SU-DHL-6 (cell line): ENCODE data around the gene OR2V1.
"Not testable (repeated sequence)": the region's sequence is repeated elsewhere in the genome, so short reads cannot be mapped to it uniquely, and the experiment has no call there.

Source experiments
- H2AFZ ChIP-seq: fragments of 200-600 bp; sonication (generic); 2 replicates; pipeline ENCODE4 v1.6.1; 2014; ENCODE audit warnings: low read depth, mild to moderate bottlenecking, moderate library complexity, mixed read lengths, antibody characterized with exemption, low read length; ENCODE audit not compliant: severe bottlenecking
- H3F3A ChIP-seq: fragments of 200-600 bp; shearing (Covaris generic); 2 replicates; pipeline ENCODE4 v1.6.0; 2016; ENCODE audit warnings: antibody characterized with exemption, mild to moderate bottlenecking; ENCODE audit not compliant: insufficient read depth
- H3K27ac ChIP-seq: fragments of 200-600 bp; sonication (generic); 2 replicates; pipeline ENCODE4 v1.5.1; 2016; ENCODE audit warnings: low read depth, mild to moderate bottlenecking, low read length, moderate library complexity, mixed read lengths
- H3K27me3 ChIP-seq: fragments of 200-600 bp; sonication (generic), shearing (Covaris generic); 2 replicates; pipeline ENCODE4 v1.6.0; 2014; ENCODE audit warnings: mild to moderate bottlenecking, low read length
- H3K36me3 ChIP-seq: fragments of 200-600 bp; sonication (generic); 2 replicates; pipeline ENCODE4 v1.6.1; 2014; ENCODE audit warnings: mild to moderate bottlenecking, low read length, mixed read lengths
- H3K4me2 ChIP-seq: fragments of 300-600, 200-600 bp; shearing (Covaris generic), sonication (generic); 2 replicates; pipeline ENCODE4 v1.6.0; 2014; ENCODE audit warnings: low read length, low read depth, mild to moderate bottlenecking; ENCODE audit not compliant: poor library complexity, severe bottlenecking
- H3K4me3 ChIP-seq: fragments of 200-600 bp; sonication (generic); 2 replicates; pipeline ENCODE4 v1.5.1; 2014; ENCODE audit warnings: antibody characterized with exemption, low read length, mild to moderate bottlenecking, mixed read lengths; ENCODE audit not compliant: insufficient read depth, poor library complexity, severe bottlenecking
- H3K79me2 ChIP-seq: fragments of 200-600 bp; sonication (generic); 2 replicates; pipeline ENCODE4 v1.6.1; 2014; ENCODE audit warnings: mild to moderate bottlenecking, low read length, moderate library complexity; ENCODE audit not compliant: insufficient read depth
- H3K9ac ChIP-seq: fragments of 200-600 bp; sonication (generic); 2 replicates; pipeline ENCODE4 v1.7.0; 2014; ENCODE audit warnings: mild to moderate bottlenecking, low read length
- H3K9me2 ChIP-seq: fragments of 200-600 bp; sonication (generic); replicated peaks from 2 replicates; pipeline ENCODE4 v1.6.1; 2014; ENCODE audit warnings: low read length; ENCODE audit not compliant: insufficient read depth
- H3K9me3 ChIP-seq: fragments of 200-600 bp; sonication (generic); 2 replicates; pipeline ENCODE4 v1.6.1; 2014; ENCODE audit warnings: low read length, mixed read lengths; ENCODE audit not compliant: insufficient read depth
- H4K20me1 ChIP-seq: fragments of 200-600 bp; sonication (generic); 2 replicates; pipeline ENCODE4 v1.6.1; 2014; ENCODE audit warnings: low read depth, mild to moderate bottlenecking, antibody characterized with exemption, low read length, moderate library complexity, mixed read lengths
- EZH2phosphoT487 ChIP-seq: fragments of 200-600 bp; sonication (generic), shearing (Covaris generic); conservative IDR thresholded peaks from 2 replicates; pipeline ENCODE4 v1.6.1; 2018; ENCODE audit warnings: mild to moderate bottlenecking, antibody characterized with exemption, low read length, moderate library complexity, mixed read lengths
- TF ChIP-seq, protein P1 (sequence below): fragments of 200-600 bp; sonication (generic); IDR thresholded peaks from one replicate; pipeline ENCODE4 v1.5.1; 2017; ENCODE audit warnings: antibody characterized with exemption, mild to moderate bottlenecking, low read length, moderate library complexity; ENCODE audit not compliant: insufficient read depth, poor library complexity, severe bottlenecking

The OR2V1 gene

GRCh38 chr5:181100121-181100875, 30.7 kb downstream of the OR2V1 start:
- H3K9ac ChIP-seq: no peak overlapping the region
- H2AFZ ChIP-seq: no peak overlapping the region
- no peaks in the 10 kb centered on the region for H3K9me3 ChIP-seq
- no peaks in the 10 kb centered on the region for H3K79me2 ChIP-seq
- H3K4me2 ChIP-seq: no peak overlapping the region
- H3K36me3 ChIP-seq: no peaks in the 10 kb centered on the region
- no peak for TF ChIP-seq EZH2phosphoT487
- TF ChIP-seq, protein P1, sequence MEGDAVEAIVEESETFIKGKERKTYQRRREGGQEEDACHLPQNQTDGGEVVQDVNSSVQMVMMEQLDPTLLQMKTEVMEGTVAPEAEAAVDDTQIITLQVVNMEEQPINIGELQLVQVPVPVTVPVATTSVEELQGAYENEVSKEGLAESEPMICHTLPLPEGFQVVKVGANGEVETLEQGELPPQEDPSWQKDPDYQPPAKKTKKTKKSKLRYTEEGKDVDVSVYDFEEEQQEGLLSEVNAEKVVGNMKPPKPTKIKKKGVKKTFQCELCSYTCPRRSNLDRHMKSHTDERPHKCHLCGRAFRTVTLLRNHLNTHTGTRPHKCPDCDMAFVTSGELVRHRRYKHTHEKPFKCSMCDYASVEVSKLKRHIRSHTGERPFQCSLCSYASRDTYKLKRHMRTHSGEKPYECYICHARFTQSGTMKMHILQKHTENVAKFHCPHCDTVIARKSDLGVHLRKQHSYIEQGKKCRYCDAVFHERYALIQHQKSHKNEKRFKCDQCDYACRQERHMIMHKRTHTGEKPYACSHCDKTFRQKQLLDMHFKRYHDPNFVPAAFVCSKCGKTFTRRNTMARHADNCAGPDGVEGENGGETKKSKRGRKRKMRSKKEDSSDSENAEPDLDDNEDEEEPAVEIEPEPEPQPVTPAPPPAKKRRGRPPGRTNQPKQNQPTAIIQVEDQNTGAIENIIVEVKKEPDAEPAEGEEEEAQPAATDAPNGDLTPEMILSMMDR: no peak
- H3K4me3 ChIP-seq: no peak overlapping the region
- H3K27me3 ChIP-seq: no peaks in the 10 kb centered on the region
- no peak overlapping the region for H3K27ac ChIP-seq
- H4K20me1 ChIP-seq: no peaks in the 10 kb centered on the region
- H3K9me2 ChIP-seq: no peaks in the 10 kb centered on the region
- no peaks in the 10 kb centered on the region for H3F3A ChIP-seq

DNA sequence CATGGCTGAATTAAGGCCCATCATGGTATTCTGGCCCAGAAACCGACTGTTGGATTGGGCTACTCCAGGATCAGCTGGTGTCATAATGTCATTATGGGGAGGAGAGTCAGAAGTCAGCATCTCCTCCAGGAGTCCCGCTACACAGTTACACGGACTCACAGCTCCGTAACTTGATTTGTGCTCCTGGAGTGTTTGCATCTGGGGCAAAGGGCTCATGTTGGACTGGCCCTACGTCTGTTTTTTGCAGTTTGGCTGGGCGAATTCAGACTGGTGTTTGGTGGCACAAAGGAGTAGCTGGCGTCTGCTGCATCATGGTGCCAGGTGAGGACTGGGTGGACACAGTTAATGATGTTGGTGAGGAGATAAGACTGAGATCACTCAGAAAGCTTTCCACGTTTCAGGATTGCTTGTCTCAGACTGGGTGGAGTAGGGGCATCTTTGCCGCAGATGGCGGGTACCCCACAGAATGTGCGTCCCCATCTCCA, 31.3 kb downstream of the OR2V1 start:
- Histone ChIP-seq H3K4me3 (no peak overlapping the region), H2AFZ (no peak overlapping the region), H3K79me2 (no peaks in the 10 kb centered on the region), H3K27me3 (no peaks in the 10 kb centered on the region), H4K20me1 (no peaks in the 10 kb centered on the region), H3K9me2 (no peaks in the 10 kb centered on the region), H3K4me2 (no peak overlapping the region), H3K36me3 (no peaks in the 10 kb centered on the region), H3K9me3 (no peaks in the 10 kb centered on the region), H3K27ac (no peak overlapping the region), H3F3A (no peaks in the 10 kb centered on the region), H3K9ac (no peak overlapping the region)
- TF ChIP-seq, protein P1: no peak
- TF ChIP-seq EZH2phosphoT487: no peak

GRCh38 chr5:181098762-181099601, 32.0 kb downstream of the OR2V1 start:
- H2AFZ ChIP-seq: no peak overlapping the region
- no peak overlapping the region for H3K9ac ChIP-seq
- TF ChIP-seq, protein P1: no peak
- no peak for TF ChIP-seq EZH2phosphoT487
- H3K27me3 ChIP-seq: no peaks in the 10 kb centered on the region
- no peaks in the 10 kb centered on the region for H3F3A ChIP-seq
- no peak overlapping the region for H3K27ac ChIP-seq
- H3K9me2 ChIP-seq: no peaks in the 10 kb centered on the region
- H3K4me2 ChIP-seq: no peak overlapping the region
- H3K79me2 ChIP-seq: no peaks in the 10 kb centered on the region
- H3K36me3 ChIP-seq: no peaks in the 10 kb centered on the region
- no peak overlapping the region for H3K4me3 ChIP-seq
- no peaks in the 10 kb centered on the region for H4K20me1 ChIP-seq
- no peaks in the 10 kb centered on the region for H3K9me3 ChIP-seq

DNA sequence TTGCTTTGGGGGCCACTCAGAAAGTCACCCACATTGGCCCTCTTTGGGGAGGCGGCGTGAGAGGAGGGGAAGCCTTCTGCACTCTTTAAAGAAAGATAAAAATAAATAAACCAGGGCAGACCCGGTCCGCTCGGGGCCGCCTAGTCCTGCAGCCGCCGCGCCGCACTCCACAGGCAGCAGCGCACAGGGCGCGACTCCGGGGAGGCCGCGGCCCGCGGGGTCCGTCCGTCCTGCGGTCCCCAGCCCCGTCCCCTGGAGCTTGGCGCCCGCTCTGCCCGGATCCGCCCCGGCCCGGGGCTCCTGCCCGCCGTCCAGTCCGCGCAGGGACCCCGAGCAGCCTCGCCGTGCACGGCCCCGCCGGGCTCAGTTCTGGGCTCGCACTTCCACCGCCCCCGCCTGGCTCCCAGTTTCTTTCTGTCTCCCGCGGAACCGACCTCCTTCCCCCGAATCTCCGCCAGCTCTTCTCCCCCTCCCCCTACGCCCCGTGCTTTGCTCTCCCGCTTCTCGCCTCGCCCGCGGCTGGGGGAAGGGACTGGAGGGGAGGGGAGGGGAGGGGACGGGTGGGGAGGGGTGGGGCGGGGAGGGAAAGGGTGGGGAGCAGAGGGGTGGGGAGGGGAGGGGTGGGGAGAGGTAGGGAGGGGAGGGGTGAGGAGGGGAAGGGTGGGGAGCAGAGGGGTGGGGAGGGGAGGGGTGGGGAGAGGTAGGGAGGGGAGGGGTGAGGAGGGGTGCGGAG, 33.0 kb downstream of the OR2V1 start:
- not testable (repeated sequence) for H3K79me2 ChIP-seq, H3K9ac ChIP-seq, H3K27ac ChIP-seq, H3K4me2 ChIP-seq, H3K9me3 ChIP-seq, H3K9me2 ChIP-seq, H3F3A ChIP-seq, H4K20me1 ChIP-seq, H2AFZ ChIP-seq, H3K36me3 ChIP-seq, H3K27me3 ChIP-seq, H3K4me3 ChIP-seq

DNA sequence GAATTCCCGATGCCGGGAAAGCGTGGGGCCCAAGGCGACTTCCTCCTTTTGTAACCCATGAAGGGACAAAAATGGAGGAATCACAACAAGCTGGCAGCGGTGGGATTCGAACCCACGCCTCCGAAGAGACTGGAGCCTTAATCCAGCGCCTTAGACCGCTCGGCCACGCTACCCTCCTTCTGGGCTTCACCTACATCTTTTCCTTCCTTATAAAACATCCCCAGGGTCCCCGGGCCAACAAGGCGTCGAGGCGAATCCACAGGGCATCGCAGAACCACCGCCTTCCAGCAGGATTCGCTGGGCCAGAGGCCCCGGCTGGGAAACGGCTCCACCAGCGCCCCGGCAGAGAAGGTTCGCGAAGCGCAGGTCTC, 33.6 kb downstream of the OR2V1 start:
- not testable (repeated sequence) for H3K4me2 ChIP-seq, H4K20me1 ChIP-seq, H3K36me3 ChIP-seq, H3K9ac ChIP-seq, H3F3A ChIP-seq, H3K27ac ChIP-seq, H2AFZ ChIP-seq, H3K9me3 ChIP-seq, H3K79me2 ChIP-seq, H3K9me2 ChIP-seq, H3K27me3 ChIP-seq, H3K4me3 ChIP-seq
